HG03378 (cell line): ENCODE data around the gene MSL2.
A peak's percentile ranks its signal among the peaks of the same experiment; 100 is the strongest.
"Not testable (repeated sequence)": the region's sequence is repeated elsewhere in the genome, so short reads cannot be mapped to it uniquely, and the experiment has no call there.

Experiments used
- ATAC-seq: cut with Tn5 transposase; IDR thresholded peaks from one replicate; pipeline ENCODE4 v1.9.1; 2021; ENCODE audit warnings: mild to moderate bottlenecking, moderate library complexity; ENCODE audit not compliant: unreplicated experiment

MSL2 gene

DNA sequence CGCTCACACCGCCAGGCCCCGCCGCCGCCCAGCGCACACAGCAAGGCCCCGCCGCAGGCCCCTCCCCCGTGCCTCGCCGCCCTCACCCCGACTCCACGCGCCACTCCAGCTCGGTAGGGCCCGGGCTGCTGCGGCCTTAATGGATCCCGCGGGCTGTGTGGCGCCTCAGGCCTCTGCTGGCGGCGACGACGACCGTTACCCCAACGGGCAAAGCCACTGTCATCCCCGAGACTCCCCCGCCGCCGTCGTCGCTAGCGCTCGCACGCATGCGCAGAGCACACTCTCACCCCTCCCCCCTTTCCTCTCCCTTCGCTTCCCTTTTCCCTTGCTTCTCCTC lies at the start of gene MSL2:
TSS of gene MSL2 (minus strand) at position 272 of the 337 bp plus-strand sequence. CDS start 1,222 bp downstream, outside the sequence.
- ATAC-seq, result peak; percentile 2

GRCh38 chr3:136245691-136246090 lies 49.6 kb upstream of the MSL2 start:
- no peak for ATAC-seq

- ATAC-seq, result no peak
Observed at GRCh38 chr3:136239094-136239493, 43.0 kb upstream of the MSL2 start.

- no peak for ATAC-seq
Observed at GRCh38 chr3:136237961-136238649, 42.0 kb upstream of the MSL2 start.

DNA sequence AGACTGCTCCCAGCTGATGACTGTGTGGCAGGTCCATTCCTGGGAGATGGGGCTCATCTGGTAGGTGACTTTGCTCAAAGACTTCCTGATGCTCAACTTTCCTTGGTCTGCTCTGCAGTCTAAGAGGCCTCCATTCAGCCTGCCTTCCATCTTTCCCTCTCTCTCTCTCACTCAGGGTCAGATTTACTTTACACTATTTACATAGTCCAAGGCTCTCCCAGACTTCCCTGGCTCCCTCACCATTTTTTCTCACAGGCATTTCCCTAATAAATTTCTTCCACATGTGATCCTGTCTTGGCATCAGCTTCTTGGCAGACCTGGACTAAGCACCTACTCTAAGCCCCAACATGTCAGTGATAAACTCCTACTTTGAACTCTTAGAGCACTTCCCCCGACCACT lies 41.0 kb upstream of the MSL2 start:
- ATAC-seq, result no peak

DNA sequence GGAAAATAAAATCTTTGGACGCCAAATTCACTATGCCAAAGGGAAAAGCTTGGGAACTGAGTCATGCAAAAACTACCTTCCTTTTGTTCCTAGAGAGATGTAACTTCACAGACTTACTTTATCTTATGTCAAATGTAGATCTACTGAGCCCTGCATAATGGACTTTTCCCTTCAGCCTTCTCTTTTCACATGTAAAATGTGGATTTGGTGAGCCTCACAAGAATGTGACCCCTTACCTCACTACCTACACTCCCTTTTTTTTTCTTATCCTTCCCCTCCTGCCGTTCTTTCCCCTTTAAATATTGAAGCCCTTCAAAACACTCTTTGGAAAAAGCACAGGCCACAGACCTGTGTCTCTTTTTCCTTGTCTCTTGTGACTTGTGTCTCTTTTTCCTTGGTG lies 40.0 kb upstream of the MSL2 start:
- no peak for ATAC-seq

DNA sequence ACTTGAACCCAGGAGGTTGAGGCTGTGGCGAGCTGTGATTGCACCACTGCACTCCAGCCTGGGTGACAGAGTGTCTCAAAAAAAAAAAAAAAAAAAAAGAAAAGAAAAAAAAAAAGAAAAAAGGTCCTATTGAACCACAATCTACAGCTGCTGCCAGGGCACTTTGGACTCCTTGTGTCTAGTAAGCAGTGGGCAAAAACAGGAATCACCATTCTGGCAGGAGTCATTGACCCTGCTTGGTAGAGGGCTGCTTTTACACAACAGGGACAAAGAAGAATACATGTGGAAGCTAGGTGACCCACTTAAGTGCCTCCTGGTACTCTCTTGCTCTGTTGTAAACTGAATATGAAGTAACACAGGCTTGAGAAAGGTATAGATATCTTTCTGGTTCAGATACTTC lies 39.4 kb upstream of the MSL2 start:
- no peak for ATAC-seq

GRCh38 chr3:136232413-136232812 lies 36.3 kb upstream of the MSL2 start:
- ATAC-seq, result no peak

DNA sequence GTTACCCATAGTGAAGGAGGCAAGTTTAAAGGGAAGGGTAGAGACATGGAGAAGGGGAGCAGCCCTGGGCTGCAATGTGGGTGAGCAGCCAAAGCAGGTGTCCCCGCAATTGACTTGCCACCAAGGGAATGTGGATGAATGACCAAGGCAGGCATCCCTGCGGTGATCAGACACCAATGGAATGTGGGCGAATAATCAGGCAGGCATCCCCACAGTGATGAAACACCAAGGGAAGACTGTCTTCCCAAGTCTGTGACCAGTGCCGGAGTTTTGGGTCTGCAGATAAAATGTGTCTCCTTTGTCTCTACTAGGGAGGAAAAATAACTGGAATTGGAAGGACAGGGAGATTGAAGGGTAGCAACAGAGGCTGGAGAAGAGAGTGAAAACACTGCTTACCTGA lies 26.6 kb upstream of the MSL2 start:
- ATAC-seq, result not testable (repeated sequence)

GRCh38 chr3:136211547-136211946 lies 15.4 kb upstream of the MSL2 start:
- ATAC-seq, result no peak

DNA sequence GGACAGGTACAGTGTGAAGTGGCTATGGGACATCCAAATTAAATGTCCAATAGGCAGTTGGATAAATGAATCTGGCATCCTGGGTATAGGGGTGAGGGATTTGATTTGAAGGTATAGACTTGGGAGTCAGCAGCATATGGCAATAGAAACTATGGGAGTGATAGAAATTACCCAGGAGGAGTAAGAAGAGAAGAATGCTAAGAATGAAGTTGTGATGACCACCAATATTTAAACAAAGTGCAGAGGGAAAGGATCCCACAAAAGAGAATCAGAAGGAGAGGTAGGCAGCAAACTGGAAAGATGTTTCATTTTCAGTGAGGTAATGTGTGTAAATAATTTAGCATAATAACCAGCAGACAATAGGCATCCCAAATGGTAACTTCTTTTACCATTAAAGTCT lies 13.8 kb upstream of the MSL2 start:
- no peak for ATAC-seq

DNA sequence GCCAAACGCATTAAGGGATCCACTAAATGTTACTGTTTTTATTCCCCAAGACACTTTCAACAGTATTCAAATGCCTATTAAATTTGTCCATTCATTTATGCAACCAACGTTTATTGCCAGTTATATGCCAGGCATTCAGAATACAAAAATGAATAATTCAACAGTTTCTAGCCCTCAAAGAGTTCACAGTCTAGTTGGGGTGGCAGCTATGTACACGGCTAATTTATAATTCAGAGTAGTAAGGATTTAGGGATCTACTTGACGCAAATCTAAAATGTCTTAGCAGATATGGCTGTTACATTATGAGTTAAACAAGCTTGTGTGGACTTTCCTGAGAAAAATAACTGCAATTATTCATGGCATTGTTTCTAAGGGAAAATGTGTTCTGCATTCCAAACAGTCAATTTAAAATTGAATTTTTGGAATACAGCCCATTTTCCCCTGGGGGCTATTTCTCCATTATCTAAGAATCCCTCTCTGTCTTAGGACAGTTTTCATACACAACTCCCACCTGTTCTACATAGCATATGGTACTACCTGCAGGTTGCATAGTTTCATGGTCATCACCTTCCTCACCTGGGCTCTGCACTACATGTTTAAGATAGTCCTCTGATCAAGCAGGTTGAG lies 11.5 kb upstream of the MSL2 start:
- no peak for ATAC-seq

GRCh38 chr3:136199219-136199618 lies 3.1 kb upstream of the MSL2 start:
- ATAC-seq, result not testable (repeated sequence)

DNA sequence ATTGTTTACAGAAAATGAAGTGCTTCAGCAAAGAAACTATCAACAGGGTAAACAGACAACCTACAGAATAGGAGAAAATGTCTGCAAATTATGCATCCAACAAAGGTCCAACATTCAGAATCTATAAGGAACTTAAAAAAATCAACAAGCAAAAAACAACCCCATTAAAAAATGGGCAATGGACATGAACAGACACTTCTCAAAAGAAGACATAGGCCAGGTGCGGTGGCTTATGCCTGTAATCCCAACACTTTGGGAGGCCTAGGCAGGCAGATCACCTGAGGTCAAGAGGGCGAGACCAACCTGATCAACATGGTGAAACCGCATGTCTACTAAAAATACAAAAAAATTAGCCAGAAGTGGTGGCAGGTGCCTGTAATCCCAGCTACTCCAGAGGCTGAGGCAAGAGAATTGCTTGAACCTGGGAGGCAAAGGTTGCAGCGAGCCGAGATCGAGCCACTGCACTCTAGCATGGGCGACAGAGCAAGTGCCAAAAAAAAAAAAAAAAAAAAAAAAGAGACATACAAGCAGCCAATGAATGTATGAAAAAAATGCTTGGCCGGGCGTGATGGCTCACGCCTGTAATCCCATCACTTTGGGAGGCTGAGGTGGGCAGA lies 2.4 kb upstream of the MSL2 start:
- not testable (repeated sequence) for ATAC-seq

DNA sequence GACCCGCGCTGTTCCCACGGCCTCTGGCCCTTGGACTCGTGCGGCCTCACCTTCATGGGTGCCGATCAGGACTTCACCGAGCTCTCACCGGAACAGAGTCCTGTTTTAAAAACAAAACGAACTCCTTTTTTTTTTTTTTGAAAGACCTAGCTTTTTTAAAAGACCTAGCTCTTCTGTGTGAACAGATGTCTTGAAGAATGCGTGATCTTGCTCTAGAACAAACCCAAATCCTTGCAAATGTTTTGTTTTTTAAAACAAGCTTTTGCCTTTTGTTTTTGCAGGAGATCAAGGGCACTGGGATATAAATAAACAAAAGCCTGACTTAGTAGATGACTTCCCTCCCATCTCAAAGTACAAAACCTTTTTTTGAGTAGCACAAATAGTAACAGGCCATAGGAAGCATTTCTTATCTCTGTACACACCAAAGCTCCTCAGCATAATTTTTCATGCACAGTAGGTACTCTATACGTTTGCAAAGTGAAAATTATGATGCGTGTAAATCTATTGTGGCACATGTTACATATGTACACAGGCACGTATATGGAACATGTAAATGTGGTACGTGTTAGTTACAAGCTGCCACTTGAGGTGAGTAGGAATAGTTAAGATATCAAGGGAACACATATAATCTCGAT lies 1.1 kb upstream of the MSL2 start:
- ATAC-seq, result no peak

DNA sequence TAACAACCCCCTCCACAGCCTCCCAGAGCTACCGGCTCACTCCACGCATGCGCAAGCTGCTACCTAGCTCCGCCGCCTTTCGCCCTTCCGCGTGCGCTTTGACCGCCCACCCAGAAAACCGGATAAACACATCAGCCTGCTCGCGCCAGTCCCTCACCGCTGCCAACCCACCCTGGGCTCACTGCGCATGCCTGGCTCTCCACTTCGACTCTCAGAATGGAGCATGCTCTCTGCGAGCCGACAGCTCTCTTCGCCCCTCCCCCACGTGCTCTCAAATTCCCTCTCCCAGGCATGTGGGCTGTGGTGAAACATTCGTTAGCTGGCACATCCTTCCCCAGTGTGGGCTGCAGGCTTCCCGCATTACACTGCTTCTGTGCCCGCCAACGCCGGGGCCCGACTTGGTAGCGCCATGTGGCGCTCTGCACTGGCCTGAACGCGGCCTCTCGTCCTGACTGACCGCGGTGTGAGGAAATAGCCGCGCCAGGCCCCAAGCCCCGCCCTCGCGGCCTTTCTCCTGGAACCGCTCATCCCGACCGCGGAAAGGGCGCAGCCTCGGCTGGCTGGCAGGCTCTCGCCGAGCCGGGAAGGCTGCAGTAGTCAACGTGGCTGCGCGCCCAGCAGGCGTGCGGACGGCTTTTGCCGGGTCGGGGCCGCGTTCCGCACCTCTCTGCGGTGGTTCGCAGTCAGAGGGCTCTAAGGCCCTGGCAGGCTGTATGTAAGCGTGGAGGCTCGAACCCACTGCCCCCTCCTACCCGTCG lies 445 bp upstream of the MSL2 start:
- peak; percentile 74 for ATAC-seq

DNA sequence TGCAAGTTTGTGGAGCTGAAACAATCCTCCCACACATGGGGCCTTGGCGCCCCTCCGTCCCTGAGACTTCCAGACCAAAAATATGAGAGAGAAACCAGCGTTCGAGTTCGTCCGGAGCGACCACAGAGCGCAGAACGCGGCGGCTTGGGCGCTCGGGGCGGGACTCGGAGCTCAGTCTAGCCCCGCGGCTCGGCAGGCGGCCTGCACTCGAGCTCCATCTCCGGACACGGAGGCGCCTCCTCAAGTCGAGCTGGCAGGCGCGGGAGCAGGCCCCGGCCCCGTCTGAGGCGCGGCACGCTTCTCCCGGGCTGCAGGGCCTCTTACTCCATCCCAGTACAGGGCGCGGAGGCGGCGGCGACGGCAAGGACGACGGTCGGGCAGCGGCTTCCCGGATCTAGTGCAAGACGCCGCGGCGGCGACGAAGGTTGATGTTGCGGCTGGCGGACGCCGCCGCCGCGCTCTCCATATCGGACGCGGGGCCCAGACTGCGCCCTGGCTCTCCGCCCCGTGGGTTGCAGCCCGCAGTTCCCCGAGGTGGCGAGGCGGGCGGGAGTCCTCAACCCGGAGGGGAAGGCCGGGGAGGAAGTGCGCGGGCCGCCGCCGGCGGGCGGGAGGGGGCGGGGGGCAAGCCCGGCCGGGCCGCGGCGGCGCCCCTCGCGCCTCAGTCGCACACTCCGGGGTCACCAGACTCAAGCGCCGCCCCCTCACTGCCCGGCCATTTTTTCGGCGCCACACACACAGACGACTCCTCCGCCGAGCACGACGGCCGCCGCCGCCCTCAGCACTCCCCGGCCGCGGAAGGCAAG lies 674 bp downstream of the MSL2 start:
- peak; percentile 10 for ATAC-seq

DNA sequence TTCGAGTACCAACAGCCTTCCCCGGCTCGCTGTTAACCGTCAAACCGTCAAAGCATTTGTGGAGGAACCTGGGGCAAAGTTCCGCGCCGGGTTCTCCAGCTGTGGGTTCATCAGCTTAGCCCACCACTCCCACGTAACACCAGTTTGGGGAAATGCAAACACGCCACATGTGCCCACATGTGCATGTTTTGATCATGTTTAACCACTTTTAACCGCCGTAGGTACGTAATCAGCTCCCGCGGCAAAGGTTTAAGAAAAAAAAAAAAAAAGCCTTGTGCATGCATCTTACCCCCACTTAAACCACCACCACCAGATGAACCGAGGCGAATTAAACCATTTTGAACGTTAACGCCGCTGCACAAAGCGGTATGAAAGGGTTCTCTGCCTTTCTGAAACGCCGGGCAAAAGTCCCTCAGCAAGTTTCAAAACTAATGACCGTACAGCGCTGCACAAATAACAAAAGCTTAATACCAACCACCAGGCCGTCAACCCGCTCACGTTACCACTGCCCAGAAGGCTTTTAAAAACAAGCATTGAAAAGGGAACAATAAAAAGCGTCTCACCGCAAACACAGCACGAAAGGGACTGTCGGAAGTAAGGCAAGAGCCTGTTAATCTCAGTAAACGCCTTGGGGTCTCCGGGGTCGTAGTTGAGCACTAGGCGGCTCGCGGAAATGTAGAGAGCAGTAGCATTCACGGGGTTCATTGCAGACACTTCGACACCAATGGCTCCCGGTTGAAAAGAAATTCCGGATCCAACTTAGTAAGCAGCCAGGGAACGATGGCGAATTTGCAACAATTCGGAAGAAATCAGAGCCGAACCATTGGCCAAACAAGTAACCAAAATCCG lies 1.5 kb downstream of the MSL2 start:
- no peak for ATAC-seq

GRCh38 chr3:136193278-136194054 lies 2.7 kb downstream of the MSL2 start:
- no peak for ATAC-seq
